HG03025 (cell line): Measurements from ENCODE around the gene TPR.

Source experiments
- ATAC-seq: cut with Tn5 transposase; IDR thresholded peaks from one replicate; pipeline ENCODE4 v1.9.1; 2021; ENCODE audit warnings: mild to moderate bottlenecking, moderate library complexity; ENCODE audit not compliant: unreplicated experiment, low FRiP score

TPR gene

DNA sequence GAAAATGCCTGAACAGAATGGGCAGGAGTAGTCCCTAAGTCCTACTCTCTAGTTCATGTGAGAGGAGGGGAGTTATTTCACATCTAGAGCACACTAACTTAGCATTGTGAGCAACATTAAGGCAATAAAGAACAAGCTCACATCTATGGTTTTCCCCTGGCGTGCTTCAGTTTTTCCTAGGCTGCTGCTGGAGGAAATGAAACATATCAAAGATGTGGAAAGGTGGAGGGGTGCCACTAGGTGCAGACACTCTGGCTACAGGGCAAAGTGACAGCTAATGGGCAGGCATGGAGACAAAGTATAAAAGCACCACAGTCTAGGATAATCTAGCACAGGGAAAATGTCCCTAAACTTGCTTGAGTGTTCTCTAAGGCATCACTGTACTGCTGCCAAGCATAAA is 82.2 kb downstream of the TPR start:
- no peak for ATAC-seq

DNA sequence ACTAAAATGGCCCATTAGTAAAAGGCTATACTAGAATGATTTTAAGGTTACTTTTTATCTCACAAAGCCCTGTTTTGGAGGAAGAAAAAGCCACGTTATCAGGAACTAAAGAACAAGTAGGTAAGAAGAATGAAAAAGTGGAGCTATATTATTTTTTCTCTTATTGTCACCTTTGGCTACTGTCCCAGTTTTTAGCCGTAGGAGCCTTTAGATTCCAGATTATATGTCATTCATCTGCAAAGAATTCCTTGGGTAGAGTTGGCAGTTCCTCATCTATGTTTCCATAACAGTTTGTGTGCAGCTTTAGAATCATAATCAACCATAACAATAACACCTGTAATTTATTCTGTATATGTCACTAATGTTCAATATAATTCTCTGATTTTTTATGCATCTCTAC is 83.8 kb downstream of the TPR start:
- no peak for ATAC-seq

DNA sequence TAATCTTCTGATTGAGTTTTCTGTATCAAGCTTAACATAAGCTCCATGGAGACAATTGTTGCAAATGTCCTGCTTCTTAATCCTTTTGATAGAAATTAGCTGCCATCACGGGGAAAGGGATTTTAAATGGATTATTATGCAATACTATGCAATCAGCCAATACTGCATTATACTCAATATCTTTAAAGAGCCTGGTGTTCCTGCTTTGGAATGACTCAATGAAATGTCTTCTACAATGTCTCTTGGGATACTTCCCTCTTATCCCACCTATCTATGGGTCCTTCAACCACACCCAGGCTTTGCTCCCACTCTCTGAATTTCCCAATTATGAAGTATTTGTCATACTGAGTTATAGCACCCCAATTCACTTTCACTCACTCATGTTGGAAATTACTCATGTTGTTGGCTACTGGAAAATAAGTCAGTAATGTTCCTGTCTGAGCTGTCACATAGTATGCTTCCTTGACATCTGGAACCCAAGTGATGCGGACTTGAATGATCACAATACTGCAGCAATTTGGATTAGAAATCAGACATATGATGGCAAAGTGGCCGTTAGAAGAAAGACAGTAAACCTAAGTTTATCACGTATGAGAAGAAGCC is 85.0 kb downstream of the TPR start:
- no peak for ATAC-seq

DNA sequence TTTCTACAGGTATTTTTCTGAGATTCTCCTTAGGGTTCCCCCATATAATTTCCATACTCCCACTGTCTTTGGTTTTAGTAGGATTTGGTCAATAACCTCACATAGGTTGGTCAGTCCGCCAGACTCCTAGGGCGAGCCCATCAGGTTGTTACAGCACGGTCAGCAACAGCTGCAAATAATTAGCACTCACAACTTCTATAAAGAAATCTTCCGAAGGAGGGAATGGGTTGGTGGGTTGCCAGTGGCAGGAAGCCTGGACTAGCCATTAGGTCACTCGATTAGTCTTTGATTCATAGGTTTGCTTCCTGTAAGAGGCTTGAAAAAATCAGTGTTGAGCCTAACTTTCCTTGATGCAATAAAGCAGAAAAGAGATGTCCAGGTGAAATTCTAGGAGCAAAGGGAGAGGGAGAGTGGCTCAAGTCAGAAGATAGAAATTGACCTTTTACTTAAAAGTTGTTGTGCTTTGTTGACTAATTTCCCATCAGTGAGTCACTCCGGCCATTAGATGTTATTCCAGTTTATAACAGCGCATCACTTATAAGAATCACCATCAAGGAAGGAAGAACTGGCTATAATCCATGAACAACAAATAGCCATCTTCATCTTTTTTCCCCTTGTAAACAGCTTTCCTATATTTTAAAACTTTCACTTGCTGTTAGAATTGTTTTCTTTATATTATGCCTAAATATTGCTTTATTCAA is 88.3 kb downstream of the TPR start:
- no peak for ATAC-seq

DNA sequence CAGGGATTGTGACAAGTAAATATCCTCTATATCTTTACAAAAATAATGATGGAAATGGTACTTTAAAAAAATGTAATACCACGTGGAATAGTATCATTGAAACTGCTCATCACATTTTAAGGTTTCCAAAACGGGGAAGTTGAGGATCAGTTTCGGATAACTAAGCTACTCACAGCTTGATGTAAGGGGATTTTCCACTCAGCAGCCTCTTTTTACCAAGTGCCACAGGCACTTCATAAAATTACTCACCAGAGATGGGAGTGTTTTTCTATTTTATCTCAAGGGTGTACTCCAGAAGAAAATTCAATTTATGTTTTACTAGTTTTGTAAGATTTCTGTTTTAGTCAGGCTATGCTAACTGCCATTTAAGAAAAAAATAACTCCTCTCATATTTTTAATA is 91.7 kb downstream of the TPR start:
- ATAC-seq, result no peak

DNA sequence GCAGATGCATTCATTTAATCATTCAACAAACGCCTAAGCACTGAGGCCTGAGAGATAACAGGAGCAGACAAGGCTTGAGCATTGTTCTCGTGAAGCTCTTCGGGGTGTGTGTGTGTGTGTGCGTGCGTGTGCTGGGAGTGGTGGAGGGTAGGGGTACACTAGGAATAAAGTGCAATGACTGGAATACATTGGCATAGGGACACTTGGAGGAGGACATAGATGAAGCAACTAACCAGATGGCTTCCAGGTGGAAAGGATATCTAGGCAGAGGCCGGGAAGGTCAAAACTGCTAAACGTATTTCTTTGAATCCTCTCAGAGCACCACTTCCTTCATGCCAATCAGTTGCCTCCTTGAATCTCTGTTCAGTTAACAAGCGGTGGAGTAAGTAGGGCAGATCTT is 92.6 kb downstream of the TPR start:
- no peak for ATAC-seq

DNA sequence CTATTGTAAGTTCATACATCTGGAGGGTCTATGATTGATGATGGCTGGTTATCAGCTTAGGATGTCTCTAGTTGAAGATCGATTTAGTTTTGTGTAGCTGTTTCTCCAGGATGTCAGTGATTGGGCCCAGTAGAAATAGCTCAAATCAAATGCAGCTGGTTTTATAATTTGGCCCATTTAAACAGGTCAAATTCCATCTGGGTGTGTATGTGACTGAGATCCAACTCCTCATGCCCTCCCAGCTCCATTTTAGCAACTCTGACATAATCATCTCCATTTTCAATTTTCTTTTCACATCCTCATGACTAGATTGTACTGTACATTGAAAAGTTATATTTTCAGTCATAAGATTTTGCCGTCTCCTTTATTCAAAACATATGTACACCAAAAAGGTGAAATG is 99.2 kb downstream of the TPR start:
- ATAC-seq, result no peak

DNA sequence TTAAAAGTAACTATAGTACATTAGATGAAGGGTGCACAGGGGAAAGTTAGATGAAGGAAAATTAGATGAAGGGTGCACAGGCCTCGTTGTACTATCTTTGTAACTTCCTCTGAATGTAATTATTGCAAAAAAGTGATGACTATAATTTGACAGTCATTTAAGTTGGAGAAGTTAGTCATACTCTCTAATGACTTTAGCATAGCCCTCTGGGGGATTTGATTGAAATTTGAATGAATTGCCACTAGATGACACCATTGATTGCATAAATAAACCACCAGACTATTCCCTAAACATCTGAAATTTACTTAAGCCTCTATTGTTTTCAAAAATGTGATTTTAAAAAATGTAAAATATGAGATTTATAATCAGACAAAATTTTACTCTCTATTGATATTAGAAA is 102.6 kb downstream of the TPR start:
- no peak for ATAC-seq

DNA sequence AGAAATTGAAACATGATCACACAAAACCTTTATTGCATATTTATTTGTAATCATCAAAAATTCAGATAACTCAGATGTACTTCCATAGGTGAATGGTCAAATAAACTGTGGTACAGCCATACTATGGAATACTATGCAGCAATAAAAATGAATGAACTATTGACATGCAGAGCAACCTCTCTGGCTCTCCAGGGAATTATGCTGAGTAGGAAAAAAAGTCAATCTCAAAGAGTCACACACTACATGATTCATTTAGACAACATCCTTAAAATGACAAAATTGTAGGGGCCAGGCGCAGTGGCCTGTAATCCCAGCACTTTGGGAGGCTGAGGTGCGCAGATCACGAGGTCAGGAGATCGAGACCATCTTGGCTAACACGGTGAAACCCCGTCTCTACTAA is 104.0 kb downstream of the TPR start:
- ATAC-seq, result no peak
